PC-3 (cell line): ENCODE results near the gene ANKRD52. TPM values are rescaled to one million over a fixed set of nuclear protein-coding genes. Genes with fewer than 3 reads are reported as not detected.

Experiments
- ATAC-seq: fragments of 200-7000 bp; cut with Tn5 transposase; 2 replicates; pipeline ENCODE4 v1.9.1; 2020; ENCODE audit warnings: mild to moderate bottlenecking, moderate library complexity
- BruUV-seq: library from RNA; stranded (reverse); fragments of 400-500 nt; replicated peaks from 2 replicates; lab custom pipeline; 2021; lab: Mats Ljungman, UMichigan
- CTCF ChIA-PET: fragments of 300-600 bp; sonication (Branson Sonifier 250); formaldehyde crosslinking; loops from one replicate; lab custom pipeline; 2022; ENCODE audit warnings: antibody characterized with exemption; lab: Charles Lee
- POLR2A ChIA-PET: fragments of 300-600 bp; sonication (Branson Sonifier 250); formaldehyde crosslinking; loops from one replicate; lab custom pipeline; 2022; ENCODE audit warnings: antibody characterized with exemption; ENCODE audit not compliant: unreplicated experiment; lab: Charles Lee
- DNase-seq: peaks from one replicate; pipeline ENCODE4 v3.0.0-alpha.2; 2015
- H2AFZ ChIP-seq: fragments of 300-600 bp; sonication (generic); 2 replicates; pipeline ENCODE4 v1.6.0; 2016; ENCODE audit warnings: antibody characterized with exemption, low read length
- H3F3A ChIP-seq: fragments of 300-600 bp; sonication (generic); one replicate; pipeline ENCODE4 v1.6.0; 2017; ENCODE audit warnings: antibody characterized with exemption, low read length, control low read depth, mild to moderate bottlenecking; ENCODE audit not compliant: unreplicated experiment
- H3K27ac ChIP-seq: fragments of 300-600 bp; sonication (generic); 2 replicates; pipeline ENCODE4 v1.5.1; 2016; ENCODE audit warnings: mild to moderate bottlenecking, low read length
- H3K27me3 ChIP-seq: fragments of 300-600 bp; sonication (generic); 2 replicates; pipeline ENCODE4 v1.6.1; 2016; ENCODE audit warnings: low read length, mixed read lengths
- H3K36me3 ChIP-seq: fragments of 300-600 bp; sonication (generic); 2 replicates; pipeline ENCODE4 v1.6.1; 2016; ENCODE audit warnings: low read depth, mixed run types, low read length, mixed read lengths
- H3K4me1 ChIP-seq: fragments of 300-600 bp; sonication (generic); 2 replicates; pipeline ENCODE4 v1.5.1; 2016; ENCODE audit warnings: low read length; ENCODE audit not compliant: insufficient read depth
- H3K4me2 ChIP-seq: fragments of 300-600 bp; sonication (generic); 2 replicates; pipeline ENCODE4 v1.6.0; 2016; ENCODE audit warnings: low read length
- H3K4me3 ChIP-seq: fragments of 300-600 bp; sonication (generic); 2 replicates; pipeline ENCODE4 v1.5.1; 2016; ENCODE audit warnings: mild to moderate bottlenecking, low read length, mixed read lengths
- H3K79me2 ChIP-seq: fragments of 300-600 bp; sonication (generic); 2 replicates; pipeline ENCODE4 v1.6.1; 2017; ENCODE audit warnings: low read length, mixed read lengths
- H3K9ac ChIP-seq: fragments of 300-600 bp; sonication (generic); 2 replicates; pipeline ENCODE4 v1.6.0; 2016; ENCODE audit warnings: mild to moderate bottlenecking, low read length
- H3K9me2 ChIP-seq: fragments of 300-600 bp; sonication (generic); replicated peaks from 2 replicates; pipeline ENCODE4 v1.6.1; 2016; ENCODE audit warnings: mixed run types, low read length, mixed read lengths
- H3K9me3 ChIP-seq: fragments of 300-600 bp; sonication (generic); 2 replicates; pipeline ENCODE4 v1.6.1; 2016; ENCODE audit warnings: low read length, mixed read lengths
- H4K20me1 ChIP-seq: fragments of 300-600 bp; sonication (generic); 2 replicates; pipeline ENCODE4 v1.6.1; 2016; ENCODE audit warnings: low read length, mixed read lengths
- CTCF ChIP-seq: fragments of 300-600 bp; sonication (generic); conservative IDR thresholded peaks from 2 replicates; pipeline ENCODE4 v1.5.1; 2017; ENCODE audit warnings: antibody characterized with exemption, low read depth, mild to moderate bottlenecking, low read length
- EZH2 ChIP-seq: fragments of 300-600 bp; sonication (generic); IDR thresholded peaks from one replicate; pipeline ENCODE4 v1.6.1; 2017; ENCODE audit warnings: antibody characterized with exemption, mild to moderate bottlenecking, low read length; ENCODE audit not compliant: unreplicated experiment
- EZH2phosphoT487 ChIP-seq: fragments of 300-600 bp; sonication (generic); IDR thresholded peaks from 2 replicates; pipeline ENCODE4 v1.6.1; 2018; ENCODE audit warnings: mild to moderate bottlenecking, antibody characterized with exemption, low read length, borderline replicate concordance
- intact Hi-C: fragments of 100-400 bp; cut with micrococcal nuclease; formaldehyde crosslinking; loops from 2 replicates; pipeline ENCODE4 v1.9.0; 2023
- total RNA-seq: library from RNA; depleted of rRNA; stranded (reverse); fragments of >200 nt; gene quantifications from 2 replicates; pipeline ENCODE4 v1.2.3, GENCODE V29; 2014; rRNA removed

The ANKRD52 gene
- total RNA-seq, 1 experiment from 2014 or later: 19.1 TPM

GRCh38 chr12:56188778-56189098 is 69.4 kb downstream of the ANKRD52 start:
- H3K4me2 ChIP-seq: peak overlapping the region; percentile 86
- ATAC-seq (peak; percentile 6), DNase-seq (no peak)
- H3K4me3 ChIP-seq: peak overlapping the region; percentile 94
- H4K20me1 ChIP-seq: no peaks in the 10 kb centered on the region
- peaks cover 15% of the 10 kb centered on the region for H3K36me3 ChIP-seq
- no peaks in the 10 kb centered on the region for H3K27me3 ChIP-seq
- H3K9ac ChIP-seq: peak overlapping the region; percentile 75
- no peaks in the 10 kb centered on the region for H3K9me2 ChIP-seq
- TF ChIP-seq CTCF (no peak), EZH2 (no peak), EZH2phosphoT487 (no peak)
- no peak overlapping the region for H3K27ac ChIP-seq
- ChIA-PET POLR2A (interaction anchor here (1.0 kb wide), 1 partner anchor 61 kb away, joined by 4 read pairs; no protein-coding TSS in a partner anchor), CTCF (interaction anchor here (0.6 to 2.6 kb wide), 8 partner anchors 13 to 214 kb away, joined by 3 to 37 read pairs (median 6); partner anchors contain the start of genes ESYT1, MYL6, RNF41 and ZC3H10)
- H3K4me1 ChIP-seq: peaks cover 21% of the 10 kb centered on the region
- peak overlapping the region; percentile 76 for H2AFZ ChIP-seq
- intact Hi-C loops: loop anchor here (1.0 to 2.0 kb wide), 3 partner anchors 30 to 69 kb away; partner anchors contain the start of gene MYL6
- H3K79me2 ChIP-seq: peaks cover 30% of the 10 kb centered on the region
- H3F3A ChIP-seq: no peaks in the 10 kb centered on the region
- BruUV-seq: no TSS peak
- H3K9me3 ChIP-seq: no peaks in the 10 kb centered on the region

GRCh38 chr12:56188131-56188777 is 69.9 kb downstream of the ANKRD52 start:
- ChIA-PET CTCF (interaction anchor here (0.6 to 2.6 kb wide), 4 partner anchors 30 to 125 kb away, joined by 3 to 17 read pairs (median 5); partner anchors contain the start of genes ESYT1 and MYL6), POLR2A (no interaction called here)
- H3K36me3 ChIP-seq: peaks cover 18% of the 10 kb centered on the region
- peak overlapping the region; percentile 76 for H2AFZ ChIP-seq
- no peaks in the 10 kb centered on the region for H3K27me3 ChIP-seq
- H3K27ac ChIP-seq: no peak overlapping the region
- no peaks in the 10 kb centered on the region for H3F3A ChIP-seq
- H3K4me3 ChIP-seq: peak overlapping the region; percentile 94
- H3K9ac ChIP-seq: peak overlapping the region; percentile 75
- no peak for DNase-seq
- no TSS peak for BruUV-seq
- peaks cover 30% of the 10 kb centered on the region for H3K79me2 ChIP-seq
- H4K20me1 ChIP-seq: no peaks in the 10 kb centered on the region
- peak overlapping the region; percentile 86 for H3K4me2 ChIP-seq
- no peaks in the 10 kb centered on the region for H3K9me2 ChIP-seq
- no peak for ATAC-seq
- no peaks in the 10 kb centered on the region for H3K9me3 ChIP-seq
- TF ChIP-seq EZH2phosphoT487: no peak
- TF ChIP-seq CTCF: no peak
- no peak for TF ChIP-seq EZH2
- intact Hi-C loops: loop anchor here (2.0 kb wide), 2 partner anchors 29 to 61 kb away; partner anchors contain the start of gene MYL6
- peaks cover 21% of the 10 kb centered on the region for H3K4me1 ChIP-seq

Other genes with a start within 250 kb of the ANKRD52 start
- 1.0 and 2.8 TPM in 2 replicates for gene IKZF4, start 237.3 kb downstream of the ANKRD52 start, total RNA-seq
- gene RPS26, start 216.5 kb downstream of the ANKRD52 start, total RNA-seq: 183 and 320 TPM in 2 replicates
- gene ERBB3, start 178.2 kb downstream of the ANKRD52 start, total RNA-seq: 28.0 and 40.6 TPM in 2 replicates
- gene PA2G4, start 153.8 kb downstream of the ANKRD52 start, total RNA-seq: 391 and 406 TPM in 2 replicates
- gene RPL41, start 141.8 kb downstream of the ANKRD52 start, total RNA-seq: 3,106 and 3,551 TPM in 2 replicates
- gene ZC3H10, start 140.1 kb downstream of the ANKRD52 start, total RNA-seq: 4.8 and 5.6 TPM in 2 replicates
- 120 and 176 TPM in 2 replicates for gene ESYT1, start 130.1 kb downstream of the ANKRD52 start, total RNA-seq
- 153 and 178 TPM in 2 replicates for gene MYL6B, start 105.8 kb downstream of the ANKRD52 start, total RNA-seq
- 1,385 and 1,597 TPM in 2 replicates for gene MYL6, start 100.0 kb downstream of the ANKRD52 start, total RNA-seq
- 38.4 and 39.4 TPM in 2 replicates for gene SMARCC2, start 68.9 kb downstream of the ANKRD52 start, total RNA-seq
- gene RNF41, start 36.5 kb downstream of the ANKRD52 start, total RNA-seq: 43.9 and 52.1 TPM in 2 replicates
- 91.6 and 98.6 TPM in 2 replicates for gene NABP2, start 34.0 kb downstream of the ANKRD52 start, total RNA-seq
- 0.18 TPM in 1 of 2 replicates, not detected in the other for gene SLC39A5, start 28.3 kb downstream of the ANKRD52 start, total RNA-seq
- 9.2 and 9.8 TPM in 2 replicates for gene COQ10A, start 8.6 kb upstream of the ANKRD52 start, total RNA-seq
- gene CS, start 41.9 kb upstream of the ANKRD52 start, total RNA-seq: 182 and 199 TPM in 2 replicates
- 109 and 162 TPM in 2 replicates for gene CNPY2, start 57.6 kb upstream of the ANKRD52 start, total RNA-seq
- 15.3 and 27.1 TPM in 2 replicates for gene PAN2, start 75.6 kb upstream of the ANKRD52 start, total RNA-seq
- gene IL23A, start 80.5 kb upstream of the ANKRD52 start, total RNA-seq: 17.5 and 18.2 TPM in 2 replicates
- 68.8 and 73.1 TPM in 2 replicates for gene STAT2, start 101.7 kb upstream of the ANKRD52 start, total RNA-seq
- not detected in 2 replicates for gene APOF, start 104.5 kb upstream of the ANKRD52 start, total RNA-seq
- 26.5 and 29.5 TPM in 2 replicates for gene TIMELESS, start 191.0 kb upstream of the ANKRD52 start, total RNA-seq
- gene MIP, start 196.3 kb upstream of the ANKRD52 start, total RNA-seq: not detected in 2 replicates
- gene SPRYD4, start 210.2 kb upstream of the ANKRD52 start, total RNA-seq: 3.4 and 3.7 TPM in 2 replicates
- gene GLS2, start 229.8 kb upstream of the ANKRD52 start, total RNA-seq: 4.0 and 7.3 TPM in 2 replicates